SK-N-SH (cell line): ENCODE measurements around the gene C10orf120.

ENCODE experiments used
- GABPA ChIP-seq: IDR thresholded peaks from 2 replicates; pipeline ENCODE4 v1.4.0; 2012; ENCODE audit warnings: low read depth, mild to moderate bottlenecking
- MXI1 ChIP-seq: IDR thresholded peaks from 2 replicates; pipeline ENCODE4 v1.6.1; 2012; ENCODE audit warnings: mild to moderate bottlenecking, low read depth, low read length, improper control_type of control experiment
- YY1 ChIP-seq: IDR thresholded peaks from 2 replicates; pipeline ENCODE4 v1.4.0; 2012; ENCODE audit warnings: low read depth, mild to moderate bottlenecking

- no peak for TF ChIP-seq GABPA
- TF ChIP-seq MXI1 = no peak
- no peak for TF ChIP-seq YY1
Observed at GRCh38 chr10:122665946-122666345, 33.7 kb downstream of the C10orf120 start.
